Measurements from ENCODE around the gene COL4A3. TPM values are rescaled to one million over a fixed set of nuclear protein-coding genes. Genes with fewer than 3 reads are reported as not detected.

Gene COL4A3
- total RNA-seq, 1 donor from 2014 or later, result not detected

GRCh38 chr2:227293531-227293930 lies 129.1 kb downstream of the COL4A3 start:
- Mint-ChIP-seq H3K27ac (no peak overlapping the region), H3K27me3 (ENCODE audit: insufficient read depth) (no peaks in the 10 kb centered on the region), H3K4me1 (ENCODE audit: low read depth) (peaks cover 4% of the 10 kb centered on the region), H3K4me3 (no peak overlapping the region), H3K36me3 (ENCODE audit: low read depth) (no peaks in the 10 kb centered on the region), H3K9me3 (no peaks in the 10 kb centered on the region)
- DNase-seq (ENCODE audit: low spot score), result no peak
- intact Hi-C loops (cut with micrococcal nuclease), result no loop called here

- no peaks in the 10 kb centered on the region for H3K36me3 Mint-ChIP-seq (ENCODE audit: low read depth)
- H3K4me1 Mint-ChIP-seq (ENCODE audit: low read depth), result peaks cover 4% of the 10 kb centered on the region
- H3K27ac Mint-ChIP-seq, result no peak overlapping the region
- intact Hi-C loops (cut with micrococcal nuclease), result no loop called here
- H3K27me3 Mint-ChIP-seq (ENCODE audit: insufficient read depth), result no peaks in the 10 kb centered on the region
- no peak overlapping the region for H3K4me3 Mint-ChIP-seq
- no peak for DNase-seq (ENCODE audit: low spot score)
- no peaks in the 10 kb centered on the region for H3K9me3 Mint-ChIP-seq
Observed at GRCh38 chr2:227295806-227296205, 131.4 kb downstream of the COL4A3 start.

GRCh38 chr2:227296671-227297405 lies 132.4 kb downstream of the COL4A3 start:
- intact Hi-C loops (cut with micrococcal nuclease), result no loop called here
- peaks cover 4% of the 10 kb centered on the region for H3K4me1 Mint-ChIP-seq (ENCODE audit: low read depth)
- H3K27ac Mint-ChIP-seq, result no peak overlapping the region
- H3K9me3 Mint-ChIP-seq, result no peaks in the 10 kb centered on the region
- no peaks in the 10 kb centered on the region for H3K36me3 Mint-ChIP-seq (ENCODE audit: low read depth)
- no peaks in the 10 kb centered on the region for H3K27me3 Mint-ChIP-seq (ENCODE audit: insufficient read depth)
- no peak overlapping the region for H3K4me3 Mint-ChIP-seq
- no peak for DNase-seq (ENCODE audit: low spot score)

- peaks cover 3% of the 10 kb centered on the region for H3K27me3 Mint-ChIP-seq (ENCODE audit: insufficient read depth)
- no peaks in the 10 kb centered on the region for H3K36me3 Mint-ChIP-seq (ENCODE audit: low read depth)
- H3K9me3 Mint-ChIP-seq, result no peaks in the 10 kb centered on the region
- intact Hi-C loops (cut with micrococcal nuclease), result no loop called here
- DNase-seq (ENCODE audit: low spot score), result no peak
- no peaks in the 10 kb centered on the region for H3K4me1 Mint-ChIP-seq (ENCODE audit: low read depth)
- H3K4me3 Mint-ChIP-seq, result no peak overlapping the region
- H3K27ac Mint-ChIP-seq, result no peak overlapping the region
Observed at GRCh38 chr2:227301523-227301922, 137.1 kb downstream of the COL4A3 start.

GRCh38 chr2:227308784-227309183 lies 144.4 kb downstream of the COL4A3 start:
- no peak for DNase-seq (ENCODE audit: low spot score)
- no peak overlapping the region for H3K4me3 Mint-ChIP-seq
- H3K9me3 Mint-ChIP-seq, result no peaks in the 10 kb centered on the region
- peaks cover 11% of the 10 kb centered on the region for H3K27me3 Mint-ChIP-seq (ENCODE audit: insufficient read depth)
- intact Hi-C loops (cut with micrococcal nuclease), result no loop called here
- H3K27ac Mint-ChIP-seq, result no peak overlapping the region
- no peaks in the 10 kb centered on the region for H3K4me1 Mint-ChIP-seq (ENCODE audit: low read depth)
- no peaks in the 10 kb centered on the region for H3K36me3 Mint-ChIP-seq (ENCODE audit: low read depth)

- Mint-ChIP-seq H3K4me1 (ENCODE audit: low read depth) (no peaks in the 10 kb centered on the region), H3K36me3 (ENCODE audit: low read depth) (no peaks in the 10 kb centered on the region), H3K27ac (no peak overlapping the region), H3K27me3 (ENCODE audit: insufficient read depth) (peaks cover 13% of the 10 kb centered on the region), H3K4me3 (no peak overlapping the region), H3K9me3 (no peaks in the 10 kb centered on the region)
- intact Hi-C loops (cut with micrococcal nuclease), result no loop called here
- no peak for DNase-seq (ENCODE audit: low spot score)
Observed at GRCh38 chr2:227310756-227311110, 146.3 kb downstream of the COL4A3 start.

GRCh38 chr2:227311861-227312506 lies 147.6 kb downstream of the COL4A3 start:
- Mint-ChIP-seq H3K4me1 (ENCODE audit: low read depth) (no peaks in the 10 kb centered on the region), H3K27me3 (ENCODE audit: insufficient read depth) (peaks cover 13% of the 10 kb centered on the region), H3K4me3 (no peak overlapping the region), H3K9me3 (peaks cover 3% of the 10 kb centered on the region), H3K27ac (no peak overlapping the region), H3K36me3 (ENCODE audit: low read depth) (no peaks in the 10 kb centered on the region)
- no peak for DNase-seq (ENCODE audit: low spot score)
- intact Hi-C loops (cut with micrococcal nuclease), result no loop called here

GRCh38 chr2:227312579-227312978 lies 148.2 kb downstream of the COL4A3 start:
- H3K4me3 Mint-ChIP-seq, result no peak overlapping the region
- H3K27ac Mint-ChIP-seq, result no peak overlapping the region
- intact Hi-C loops (cut with micrococcal nuclease), result no loop called here

GRCh38 chr2:227313310-227313709 lies 148.9 kb downstream of the COL4A3 start:
- no peak for DNase-seq (ENCODE audit: low spot score)

More at GRCh38 chr2:227312579-227312978, 148.2 kb downstream of the COL4A3 start:
- H3K4me1 Mint-ChIP-seq (ENCODE audit: low read depth), result no peaks in the 10 kb centered on the region
- peaks cover 5% of the 10 kb centered on the region for H3K9me3 Mint-ChIP-seq
- DNase-seq (ENCODE audit: low spot score), result no peak
- H3K36me3 Mint-ChIP-seq (ENCODE audit: low read depth), result peaks cover under 1% of the 10 kb centered on the region
- peaks cover 14% of the 10 kb centered on the region for H3K27me3 Mint-ChIP-seq (ENCODE audit: insufficient read depth)

GRCh38 chr2:227317834-227318233 lies 153.4 kb downstream of the COL4A3 start:
- Mint-ChIP-seq H3K4me3 (no peak overlapping the region), H3K4me1 (ENCODE audit: low read depth) (peaks cover 4% of the 10 kb centered on the region), H3K9me3 (peaks cover 14% of the 10 kb centered on the region), H3K36me3 (ENCODE audit: low read depth) (peaks cover 2% of the 10 kb centered on the region), H3K27ac (no peak overlapping the region), H3K27me3 (ENCODE audit: insufficient read depth) (peaks cover 17% of the 10 kb centered on the region)
- intact Hi-C loops (cut with micrococcal nuclease), result no loop called here
- DNase-seq (ENCODE audit: low spot score), result no peak

More at GRCh38 chr2:227313310-227313709, 148.9 kb downstream of the COL4A3 start:
- Mint-ChIP-seq H3K27me3 (ENCODE audit: insufficient read depth) (peaks cover 11% of the 10 kb centered on the region), H3K36me3 (ENCODE audit: low read depth) (peaks cover 2% of the 10 kb centered on the region), H3K27ac (no peak overlapping the region), H3K4me3 (no peak overlapping the region), H3K9me3 (peaks cover 10% of the 10 kb centered on the region), H3K4me1 (ENCODE audit: low read depth) (no peaks in the 10 kb centered on the region)
- intact Hi-C loops (cut with micrococcal nuclease), result no loop called here

- H3K4me1 Mint-ChIP-seq (ENCODE audit: low read depth), result peaks cover 22% of the 10 kb centered on the region
- H3K36me3 Mint-ChIP-seq (ENCODE audit: low read depth), result peaks cover 3% of the 10 kb centered on the region
- H3K27ac Mint-ChIP-seq, result no peak overlapping the region
- H3K9me3 Mint-ChIP-seq, result peaks cover 18% of the 10 kb centered on the region
- no peak overlapping the region for H3K4me3 Mint-ChIP-seq
- no peak for DNase-seq (ENCODE audit: low spot score)
- intact Hi-C loops (cut with micrococcal nuclease), result loop anchor here (10.0 kb wide), 1 partner anchor 666 kb away; no protein-coding TSS in a partner anchor
- peaks cover 19% of the 10 kb centered on the region for H3K27me3 Mint-ChIP-seq (ENCODE audit: insufficient read depth)
Observed at GRCh38 chr2:227320305-227321094, 156.1 kb downstream of the COL4A3 start.

- H3K27me3 Mint-ChIP-seq (ENCODE audit: insufficient read depth), result peaks cover 16% of the 10 kb centered on the region
- intact Hi-C loops (cut with micrococcal nuclease), result loop anchor here (10.0 kb wide), 1 partner anchor 668 kb away; no protein-coding TSS in a partner anchor
- no peak overlapping the region for H3K4me3 Mint-ChIP-seq
- peaks cover 39% of the 10 kb centered on the region for H3K4me1 Mint-ChIP-seq (ENCODE audit: low read depth)
- peaks cover 12% of the 10 kb centered on the region for H3K9me3 Mint-ChIP-seq
- no peak for DNase-seq (ENCODE audit: low spot score)
- peaks cover 5% of the 10 kb centered on the region for H3K36me3 Mint-ChIP-seq (ENCODE audit: low read depth)
- H3K27ac Mint-ChIP-seq, result peak overlapping the region; percentile 45
Observed at GRCh38 chr2:227322530-227323205, 158.2 kb downstream of the COL4A3 start.

All from activated T-helper 1 cell treated with anti-CD3 and anti-CD28 coated beads, Interleukin-12 subunit alpha, Interleukin-12 subunit beta, Interleukin-2, Interleukin-4 antibody, amounts not matched to agents 30 ng/mL and 10 ng/mL and 1 ng/mL, durations not matched to agents 14 hours and 24 hours and 36 hours (primary cell).